ENCODE results near the gene PIGU. TPM values are rescaled to one million over a fixed set of nuclear protein-coding genes. Genes with fewer than 3 reads are reported as not detected.
A peak's percentile ranks its signal among the peaks of the same experiment; 100 is the strongest.

The PIGU gene
- total RNA-seq, 2 donors from 2014 or later, result 20.7 to 25.2 TPM

GRCh38 chr20:34704177-34705007 lies 27.5 kb upstream of the PIGU start, which contains the start of gene TP53INP2:
TP53INP2 (plus strand) TSS chr20:34704344; CDS start chr20:34708740, 4,396 bp downstream.
- peak within 1 kb of the TSS; percentile 94 to 97 for H3K4me3 Mint-ChIP-seq
- peak within 1 kb of the TSS; percentile 77 for H3K27ac Mint-ChIP-seq
- ATAC-seq (replicated peaks in 1 of 2), result peak; percentile 48 to 60
- H3K9me3 Mint-ChIP-seq, result no peaks in the 10 kb centered on the region
- H3K4me1 Mint-ChIP-seq (ENCODE audit: low read depth), result peaks cover 31% of the 10 kb centered on the region
- H3K36me3 Mint-ChIP-seq (ENCODE audit: insufficient read depth in 2 of 2), result peaks cover 1 to 4% of the 10 kb centered on the region in 2 donors
- DNase-seq, result peak; percentile 90
- H3K27me3 Mint-ChIP-seq (ENCODE audit: low read depth), result peaks cover 19% of the 10 kb centered on the region

GRCh38 chr20:34703424-34704176 lies 26.7 kb upstream of the PIGU start:
- peaks cover 1 to 4% of the 10 kb centered on the region in 2 donors for H3K36me3 Mint-ChIP-seq (ENCODE audit: insufficient read depth in 2 of 2)
- H3K27me3 Mint-ChIP-seq (ENCODE audit: low read depth), result peaks cover 19% of the 10 kb centered on the region
- H3K27ac Mint-ChIP-seq, result peak overlapping the region; percentile 77
- peaks cover 28% of the 10 kb centered on the region for H3K4me1 Mint-ChIP-seq (ENCODE audit: low read depth)
- peak overlapping the region; percentile 92 to 97 for H3K4me3 Mint-ChIP-seq
- H3K9me3 Mint-ChIP-seq, result no peaks in the 10 kb centered on the region
- ATAC-seq (replicated peaks in 1 of 2) (no peak), DNase-seq (peak in 1 of 2 donors; percentile 8)

- no peak for ATAC-seq (replicated peaks in 1 of 2)
- peak overlapping the region; percentile 77 for H3K27ac Mint-ChIP-seq
- no peaks in the 10 kb centered on the region for H3K9me3 Mint-ChIP-seq
- no peak for DNase-seq
- peaks cover 22% of the 10 kb centered on the region for H3K4me1 Mint-ChIP-seq (ENCODE audit: low read depth)
- peak overlapping the region; percentile 92 to 97 for H3K4me3 Mint-ChIP-seq
- peaks cover 1 to 4% of the 10 kb centered on the region in 2 donors for H3K36me3 Mint-ChIP-seq (ENCODE audit: insufficient read depth in 2 of 2)
- peaks cover 19% of the 10 kb centered on the region for H3K27me3 Mint-ChIP-seq (ENCODE audit: low read depth)
Measured at GRCh38 chr20:34703061-34703423, 26.1 kb upstream of the PIGU start.

- peaks cover 19% of the 10 kb centered on the region for H3K4me1 Mint-ChIP-seq (ENCODE audit: low read depth)
- peaks cover 1 to 4% of the 10 kb centered on the region in 2 donors for H3K36me3 Mint-ChIP-seq (ENCODE audit: insufficient read depth in 2 of 2)
- ATAC-seq (replicated peaks in 1 of 2) (no peak), DNase-seq (no peak)
- H3K27me3 Mint-ChIP-seq (ENCODE audit: low read depth), result peaks cover 19% of the 10 kb centered on the region
- no peaks in the 10 kb centered on the region for H3K9me3 Mint-ChIP-seq
- no peak overlapping the region for H3K4me3 Mint-ChIP-seq
- H3K27ac Mint-ChIP-seq, result no peak overlapping the region
Measured at GRCh38 chr20:34701405-34702085, 24.7 kb upstream of the PIGU start.

GRCh38 chr20:34693414-34693813 lies 16.5 kb upstream of the PIGU start:
- DNase-seq (no peak), ATAC-seq (replicated peaks in 1 of 2) (no peak)
- Mint-ChIP-seq H3K9me3 (no peaks in the 10 kb centered on the region), H3K36me3 (ENCODE audit: insufficient read depth in 2 of 2) (no peaks in the 10 kb centered on the region), H3K27me3 (ENCODE audit: low read depth) (no peaks in the 10 kb centered on the region), H3K27ac (no peak overlapping the region), H3K4me1 (ENCODE audit: low read depth) (no peaks in the 10 kb centered on the region), H3K4me3 (no peak overlapping the region)

GRCh38 chr20:34691838-34692237 lies 14.9 kb upstream of the PIGU start:
- H3K9me3 Mint-ChIP-seq, result no peaks in the 10 kb centered on the region
- DNase-seq (no peak), ATAC-seq (replicated peaks in 1 of 2) (no peak)
- H3K27me3 Mint-ChIP-seq (ENCODE audit: low read depth), result no peaks in the 10 kb centered on the region
- no peaks in the 10 kb centered on the region for H3K4me1 Mint-ChIP-seq (ENCODE audit: low read depth)
- no peaks in the 10 kb centered on the region for H3K36me3 Mint-ChIP-seq (ENCODE audit: insufficient read depth in 2 of 2)
- no peak overlapping the region for H3K4me3 Mint-ChIP-seq
- no peak overlapping the region for H3K27ac Mint-ChIP-seq

GRCh38 chr20:34689486-34689885 lies 12.6 kb upstream of the PIGU start:
- Mint-ChIP-seq H3K4me1 (ENCODE audit: low read depth) (no peaks in the 10 kb centered on the region), H3K9me3 (no peaks in the 10 kb centered on the region), H3K27ac (no peak overlapping the region), H3K36me3 (ENCODE audit: insufficient read depth in 2 of 2) (no peaks in the 10 kb centered on the region), H3K4me3 (no peak overlapping the region), H3K27me3 (ENCODE audit: low read depth) (no peaks in the 10 kb centered on the region)
- DNase-seq (no peak), ATAC-seq (replicated peaks in 1 of 2) (no peak)

GRCh38 chr20:34683667-34684066 lies 6.8 kb upstream of the PIGU start:
- Mint-ChIP-seq H3K27ac (no peak overlapping the region), H3K9me3 (no peaks in the 10 kb centered on the region), H3K27me3 (ENCODE audit: low read depth) (no peaks in the 10 kb centered on the region), H3K4me3 (no peak overlapping the region), H3K4me1 (ENCODE audit: low read depth) (peaks cover 24% of the 10 kb centered on the region), H3K36me3 (ENCODE audit: insufficient read depth in 2 of 2) (peaks cover 0 to 8% of the 10 kb centered on the region in 2 donors)
- no peak for DNase-seq
- ATAC-seq (replicated peaks in 1 of 2), result no peak

- Mint-ChIP-seq H3K4me3 (peak overlapping the region; percentile 58 to 60), H3K9me3 (no peaks in the 10 kb centered on the region), H3K27me3 (ENCODE audit: low read depth) (no peaks in the 10 kb centered on the region), H3K36me3 (ENCODE audit: insufficient read depth in 2 of 2) (peaks cover 2 to 10% of the 10 kb centered on the region in 2 donors), H3K27ac (peak overlapping the region; percentile 91), H3K4me1 (ENCODE audit: low read depth) (peaks cover 35% of the 10 kb centered on the region)
- ATAC-seq (replicated peaks in 1 of 2) (peak; percentile 7 to 31), DNase-seq (peak; percentile 14 to 21)
Measured at GRCh38 chr20:34680586-34681175, 3.8 kb upstream of the PIGU start.

- no peak for DNase-seq
- H3K4me3 Mint-ChIP-seq, result peak overlapping the region; percentile 82 to 98
Measured at GRCh38 chr20:34675993-34676641, 775 bp downstream of the PIGU start.

GRCh38 chr20:34675561-34675960 lies 1.3 kb downstream of the PIGU start:
- H3K4me1 Mint-ChIP-seq (ENCODE audit: low read depth), result peaks cover 44% of the 10 kb centered on the region
- H3K27me3 Mint-ChIP-seq (ENCODE audit: low read depth), result no peaks in the 10 kb centered on the region
- no peak overlapping the region for H3K27ac Mint-ChIP-seq
- peaks cover 2 to 9% of the 10 kb centered on the region in 2 donors for H3K36me3 Mint-ChIP-seq (ENCODE audit: insufficient read depth in 2 of 2)
- peak overlapping the region; percentile 82 to 98 for H3K4me3 Mint-ChIP-seq
- no peaks in the 10 kb centered on the region for H3K9me3 Mint-ChIP-seq
- DNase-seq, result no peak
- no peak for ATAC-seq (replicated peaks in 1 of 2)

More at GRCh38 chr20:34675993-34676641, 775 bp downstream of the PIGU start:
- Mint-ChIP-seq H3K27me3 (ENCODE audit: low read depth) (no peaks in the 10 kb centered on the region), H3K9me3 (no peaks in the 10 kb centered on the region), H3K36me3 (ENCODE audit: insufficient read depth in 2 of 2) (peaks cover 2 to 10% of the 10 kb centered on the region in 2 donors), H3K4me1 (ENCODE audit: low read depth) (peaks cover 49% of the 10 kb centered on the region), H3K27ac (peak overlapping the region; percentile 12)
- ATAC-seq (replicated peaks in 1 of 2), result no peak

GRCh38 chr20:34673412-34673811 lies 3.5 kb downstream of the PIGU start:
- H3K27ac Mint-ChIP-seq, result no peak overlapping the region
- no peaks in the 10 kb centered on the region for H3K27me3 Mint-ChIP-seq (ENCODE audit: low read depth)
- peaks cover 27% of the 10 kb centered on the region for H3K4me1 Mint-ChIP-seq (ENCODE audit: low read depth)
- no peak overlapping the region for H3K4me3 Mint-ChIP-seq
- H3K9me3 Mint-ChIP-seq, result no peaks in the 10 kb centered on the region
- DNase-seq (no peak), ATAC-seq (replicated peaks in 1 of 2) (no peak)
- peaks cover 2% of the 10 kb centered on the region in 2 donors for H3K36me3 Mint-ChIP-seq (ENCODE audit: insufficient read depth in 2 of 2)

Data from activated T-cell treated with anti-CD3 and anti-CD28 coated beads, Interleukin-2, amount 50 U/mL, for 72 hours (primary cell).